GM12801 (cell line): ENCODE results near the gene LYSET.

Source experiments
- CTCF ChIP-seq: IDR thresholded peaks from one replicate; pipeline ENCODE4 v1.5.1; 2011; ENCODE audit warnings: control low read depth; ENCODE audit not compliant: insufficient read length; ENCODE audit errors: extremely low read depth

LYSET gene

GRCh38 chr14:93232159-93232558 lies 47.0 kb downstream of the LYSET start:
- TF ChIP-seq CTCF: no peak

GRCh38 chr14:93234798-93235197 lies 49.7 kb downstream of the LYSET start:
- TF ChIP-seq CTCF: no peak
